Cardiac muscle cell (in vitro differentiated cells and primary cell): Measurements from ENCODE around the gene SMYD3. TPM values are rescaled to one million over a fixed set of nuclear protein-coding genes. Genes with fewer than 3 reads are reported as not detected.

ENCODE experiments used
- DNase-seq, 2 donors: peaks; one replicate each; pipeline versions ENCODE4 v3.0.0 to v3.0.0-alpha.2; 2010 to 2017; ENCODE audit warnings: low read depth in 1 of 2, low spot score in 1 of 2
- H3K27ac ChIP-seq: fragments of 200-600 bp; sonication (generic); 2 replicates; pipeline ENCODE4 v1.5.1; 2016
- H3K27me3 ChIP-seq: fragments of 200-600 bp; sonication (generic); 2 replicates; pipeline ENCODE4 v1.6.0; 2016; ENCODE audit warnings: control low read depth
- H3K36me3 ChIP-seq: fragments of 200-600 bp; sonication (generic); 2 replicates; pipeline ENCODE4 v1.5.1; 2016; ENCODE audit warnings: control low read depth
- H3K4me1 ChIP-seq: fragments of 200-600 bp; sonication (generic); 2 replicates; pipeline ENCODE4 v1.8.1; 2017; ENCODE audit warnings: low read depth, mild to moderate bottlenecking, mixed run types
- H3K4me3 ChIP-seq: fragments of 200-600 bp; sonication (generic); 2 replicates; pipeline ENCODE4 v1.5.1; 2016; ENCODE audit warnings: mild to moderate bottlenecking
- H3K9me3 ChIP-seq: fragments of 200-600 bp; sonication (generic); 2 replicates; pipeline ENCODE4 v1.5.1; 2017; ENCODE audit warnings: low read depth, mild to moderate bottlenecking, control low read depth
- CTCF ChIP-seq: IDR thresholded peaks from 2 replicates; pipeline ENCODE4 v1.5.1; 2012; ENCODE audit warnings: low read depth, mild to moderate bottlenecking, low read length
- polyA plus RNA-seq: library from polyadenylated mRNA; unstranded; fragments of >200 nt; fragmentation: Nextera tagmentation; extraction: Ambion mirVana; gene quantifications from 2 replicates; pipeline ENCODE4 v1.2.1, GENCODE V29; 2016
- total RNA-seq: library from RNA; depleted of rRNA; stranded (reverse); fragments of >200 nt; gene quantifications from 2 replicates; pipeline ENCODE4 v1.2.3, GENCODE V29; 2016

SMYD3 gene
- total and polyA plus RNA-seq, 2 experiments from 2014 or later: 47.2 to 50.8 TPM

DNA sequence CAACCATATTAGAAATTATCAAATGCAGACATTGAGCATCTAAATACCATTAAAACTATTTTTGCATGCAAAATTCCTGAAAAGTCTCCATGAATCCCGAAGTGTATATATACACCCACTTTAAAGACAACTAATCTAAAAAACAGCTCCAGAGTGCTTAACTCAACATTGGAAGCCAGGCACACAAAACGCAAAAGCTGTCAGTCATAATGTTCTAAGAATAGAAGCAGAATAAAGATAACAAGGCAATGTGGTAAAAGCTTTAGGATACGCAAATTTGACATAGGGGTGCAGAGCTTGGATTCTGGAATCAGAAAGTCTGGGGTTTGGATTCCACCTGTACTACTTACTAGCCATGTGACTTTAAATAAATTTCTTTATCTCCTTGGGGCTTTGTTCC, 62.5 kb downstream of the SMYD3 start:
- H3K4me1 ChIP-seq: peaks cover 22% of the 10 kb centered on the region
- TF ChIP-seq CTCF: no peak
- no peak overlapping the region for H3K4me3 ChIP-seq
- H3K27me3 ChIP-seq: no peaks in the 10 kb centered on the region
- peak overlapping the region; percentile 36 for H3K27ac ChIP-seq
- no peaks in the 10 kb centered on the region for H3K9me3 ChIP-seq
- no peaks in the 10 kb centered on the region for H3K36me3 ChIP-seq
- DNase-seq: peak in 1 of 2 donors; percentile 30

DNA sequence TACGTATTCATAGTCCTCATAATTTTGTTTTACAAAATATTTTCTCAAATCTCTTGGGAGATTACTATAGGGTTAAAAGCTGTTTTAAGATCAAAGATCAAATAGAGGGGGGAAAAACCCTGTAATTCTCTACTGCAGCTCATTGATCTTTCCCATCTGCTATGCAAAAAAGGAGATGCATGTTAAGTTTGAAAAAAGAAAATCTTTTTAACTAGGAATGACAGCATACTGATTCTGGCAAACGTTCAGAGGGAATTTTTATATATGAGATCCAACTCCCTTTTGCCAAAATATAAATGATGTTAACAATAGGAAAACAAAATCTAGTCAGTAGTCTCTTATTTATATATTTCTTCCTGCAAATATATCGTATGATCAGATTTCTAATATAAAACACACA, 69.1 kb downstream of the SMYD3 start:
- Histone ChIP-seq H3K27me3 (no peaks in the 10 kb centered on the region), H3K9me3 (no peaks in the 10 kb centered on the region), H3K36me3 (no peaks in the 10 kb centered on the region), H3K27ac (no peak overlapping the region), H3K4me1 (no peaks in the 10 kb centered on the region), H3K4me3 (no peak overlapping the region)
- DNase-seq: no peak
- no peak for TF ChIP-seq CTCF

- peak in 1 of 2 donors; percentile 68 for DNase-seq
- TF ChIP-seq CTCF: no peak
Measured at GRCh38 chr1:246435421-246436041, 71.5 kb downstream of the SMYD3 start.

GRCh38 chr1:246434335-246434734, 72.7 kb downstream of the SMYD3 start:
- DNase-seq: no peak
- H3K27me3 ChIP-seq: no peaks in the 10 kb centered on the region
- no peaks in the 10 kb centered on the region for H3K4me1 ChIP-seq
- no peak overlapping the region for H3K4me3 ChIP-seq
- no peak overlapping the region for H3K27ac ChIP-seq
- TF ChIP-seq CTCF: no peak
- H3K9me3 ChIP-seq: no peaks in the 10 kb centered on the region
- no peaks in the 10 kb centered on the region for H3K36me3 ChIP-seq

More at GRCh38 chr1:246435421-246436041, 71.5 kb downstream of the SMYD3 start:
- no peaks in the 10 kb centered on the region for H3K4me1 ChIP-seq
- no peak overlapping the region for H3K27ac ChIP-seq
- H3K27me3 ChIP-seq: no peaks in the 10 kb centered on the region
- H3K9me3 ChIP-seq: no peaks in the 10 kb centered on the region
- H3K36me3 ChIP-seq: no peaks in the 10 kb centered on the region
- H3K4me3 ChIP-seq: no peak overlapping the region

- Histone ChIP-seq H3K27ac (no peak overlapping the region), H3K4me3 (no peak overlapping the region), H3K27me3 (no peaks in the 10 kb centered on the region), H3K4me1 (no peaks in the 10 kb centered on the region), H3K36me3 (no peaks in the 10 kb centered on the region), H3K9me3 (no peaks in the 10 kb centered on the region)
- peak in 1 of 2 donors; percentile 90 for DNase-seq
- no peak for TF ChIP-seq CTCF
Measured at GRCh38 chr1:246428542-246429308, 78.4 kb downstream of the SMYD3 start.
